Adipose tissue (tissue), 3 donors: Measurements from ENCODE around the gene CSMD2. TPM values are rescaled to one million over a fixed set of nuclear protein-coding genes. Genes with fewer than 3 reads are reported as not detected.

Source experiments
- H3K27ac ChIP-seq: one replicate; pipeline ENCODE4 v1.5.1; 2013; ENCODE audit warnings: low read depth, low read length
- whole genome bisulfite sequencing, 3 donors: extraction: QIAGEN DNeasy Blood & Tissue Kit; methylation state at CpG; one replicate each; pipeline ENCODE4 v1.1.7; 2013; 5-methylcytosine and 5-hydroxymethylcytosine counted together
- polyA plus RNA-seq, 3 donors: library from polyadenylated mRNA; stranded (reverse); fragments of 200-250 nt; gene quantifications; one replicate each; pipeline ENCODE4 v1.2.3, GENCODE V29; 2013
- donor health status: healthy with polysubstance abuse.
- donor health status: Bipolar disorder and iron deficiency.
- donor health status: healthy.

Gene CSMD2
- polyA plus RNA-seq, 3 donors = under 0.01 to 0.21 (median 0.07) TPM

DNA sequence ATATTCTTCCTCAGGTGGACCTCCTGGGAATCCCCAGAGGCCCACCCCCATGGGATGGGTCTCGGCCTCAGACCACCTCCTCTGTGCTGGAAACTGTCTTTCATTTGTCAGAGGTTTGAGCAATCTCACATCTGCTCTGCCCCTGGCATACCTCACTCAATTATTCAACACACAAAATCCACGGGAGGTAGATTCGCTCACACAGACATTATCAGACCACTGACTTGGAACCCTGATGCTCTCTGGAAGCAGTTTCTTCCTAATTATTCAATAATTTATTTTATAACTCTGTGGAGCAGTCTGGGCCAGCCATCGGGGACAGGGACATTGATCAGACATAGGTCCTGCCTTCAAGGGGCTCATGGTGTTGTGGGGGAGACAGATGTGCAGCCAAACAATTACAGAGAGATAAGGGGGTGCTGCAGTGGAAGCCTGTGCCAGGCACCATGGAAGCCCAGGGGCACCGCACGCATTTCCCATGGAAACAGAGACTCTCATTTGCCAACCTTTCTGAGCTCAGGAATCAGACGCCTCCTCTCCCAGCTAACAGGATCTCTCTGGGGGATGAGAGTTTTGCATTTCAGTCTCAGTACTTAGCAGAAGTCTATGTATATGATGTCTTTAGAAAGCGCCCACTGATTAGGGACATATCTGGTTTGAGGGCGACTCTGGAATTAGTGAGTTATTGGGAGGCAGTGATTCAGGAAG, 204.7 kb downstream of the CSMD2 start:
- WGBS, 3 donors = 82 to 87% (median 83%) methylated on average over 9 of the region's 9 CpGs
- no peak overlapping the region for H3K27ac ChIP-seq

DNA sequence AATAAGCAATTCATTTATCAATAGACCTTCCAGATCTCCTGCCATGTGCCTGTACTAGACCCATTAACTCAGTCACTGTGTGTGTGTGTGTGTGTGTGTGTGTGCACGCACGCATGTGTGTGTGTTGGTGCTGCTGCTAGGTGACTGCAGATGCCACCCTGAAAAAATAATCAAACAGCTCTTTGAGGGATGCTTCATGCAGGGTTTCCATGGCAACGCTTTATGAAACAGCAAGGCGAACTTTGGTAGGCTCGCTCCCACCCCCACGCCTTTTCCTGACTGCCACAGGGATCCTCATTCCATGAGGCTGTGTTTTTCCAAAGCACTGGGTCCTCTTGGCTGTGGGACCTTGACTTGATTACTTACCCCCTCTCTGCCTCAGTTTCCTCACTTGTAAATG, 207.2 kb downstream of the CSMD2 start:
- WGBS, 3 donors = 87% methylated on average over 6 of the region's 6 CpGs

DNA sequence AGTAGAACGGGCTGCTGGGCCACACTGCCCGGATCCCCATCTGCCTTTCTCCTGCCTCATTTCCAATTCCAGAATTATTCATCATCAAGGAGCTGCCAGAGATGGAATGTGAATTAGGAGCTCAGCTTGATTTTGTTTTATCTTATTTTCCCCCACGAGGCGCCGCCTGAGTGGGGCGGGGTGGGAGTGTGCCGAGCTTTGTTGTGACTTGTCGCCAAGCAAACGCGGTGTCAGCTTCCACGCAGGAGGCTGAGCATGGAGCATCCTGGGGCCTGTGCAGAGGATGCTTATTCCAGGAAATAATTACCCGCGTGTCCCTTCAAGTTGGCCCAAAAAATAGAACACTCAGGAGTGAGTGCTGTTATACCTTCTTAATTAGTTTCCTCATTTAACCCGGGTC, 209.9 kb downstream of the CSMD2 start:
- WGBS, 3 donors = 74 to 81% (median 75%) methylated on average over 14 of the region's 14 CpGs
- no peak overlapping the region for H3K27ac ChIP-seq

More for the DNA sequence above, 207.2 kb downstream of the CSMD2 start:
- H3K27ac ChIP-seq = no peak overlapping the region

DNA sequence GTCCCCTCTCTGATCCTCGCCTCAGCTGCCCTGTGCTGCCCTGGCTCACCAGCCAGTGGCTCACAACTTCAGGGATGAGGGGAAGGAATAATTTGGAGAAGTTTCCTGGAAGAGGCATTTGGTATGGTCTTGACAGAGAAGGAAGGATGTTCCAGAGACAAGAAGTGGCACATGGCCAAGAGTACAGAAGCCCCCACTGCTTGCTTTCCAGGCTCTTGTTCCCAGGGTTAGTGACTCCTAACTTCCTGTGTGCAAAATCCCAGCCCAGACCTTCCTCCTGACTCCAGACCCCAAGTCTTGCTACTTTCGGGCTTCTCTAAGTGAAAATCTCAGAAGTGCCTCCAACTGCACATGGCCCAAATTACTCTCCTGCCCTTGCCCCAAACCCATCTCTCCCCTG, 215.5 kb downstream of the CSMD2 start:
- 68 to 81% (median 70%) methylated on average over 2 of the region's 2 CpGs for WGBS, 3 donors
- no peak overlapping the region for H3K27ac ChIP-seq

DNA sequence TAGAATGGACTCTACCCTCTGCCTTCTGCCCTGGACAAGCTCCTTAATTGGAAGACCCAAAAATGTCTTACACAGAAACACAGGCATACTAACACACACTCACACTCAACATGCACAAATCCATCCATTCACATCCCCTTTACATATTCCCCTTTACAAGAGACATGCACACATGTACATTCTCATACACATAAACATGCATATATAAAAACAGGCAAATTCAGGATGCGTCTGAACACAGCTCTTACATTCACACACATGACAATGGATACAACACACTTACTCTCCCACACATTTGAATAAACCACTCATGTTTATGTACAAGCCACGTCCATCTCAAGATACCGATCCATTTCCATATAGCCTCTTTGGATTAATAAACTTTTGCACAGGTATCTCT, 216.7 kb downstream of the CSMD2 start:
- no peak overlapping the region for H3K27ac ChIP-seq
- 87 to 92% (median 91%) methylated on average over 3 of the region's 3 CpGs for WGBS, 3 donors

DNA sequence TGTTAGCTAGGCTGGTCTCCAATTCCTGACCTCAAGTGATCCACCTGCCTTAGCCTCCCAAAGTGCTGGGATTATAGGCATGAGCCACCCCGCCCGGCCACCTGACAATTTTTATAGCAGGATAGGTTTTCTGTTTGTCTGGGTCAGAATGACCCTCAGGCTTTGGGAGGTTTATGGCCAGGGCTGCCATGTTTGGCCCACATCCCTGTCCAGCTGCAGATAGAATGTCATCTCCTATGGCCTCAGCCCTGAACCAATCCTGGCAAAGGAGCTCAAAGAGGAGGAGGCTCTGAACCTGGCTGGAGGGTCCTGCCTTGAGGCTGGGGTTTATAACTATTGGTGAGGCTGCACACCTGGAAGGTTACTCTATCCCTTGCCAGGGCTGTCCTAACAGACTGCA, 218.2 kb downstream of the CSMD2 start:
- no peak overlapping the region for H3K27ac ChIP-seq
- WGBS, 3 donors = 82 to 100% (median 97%) methylated on average over 2 of the region's 2 CpGs

DNA sequence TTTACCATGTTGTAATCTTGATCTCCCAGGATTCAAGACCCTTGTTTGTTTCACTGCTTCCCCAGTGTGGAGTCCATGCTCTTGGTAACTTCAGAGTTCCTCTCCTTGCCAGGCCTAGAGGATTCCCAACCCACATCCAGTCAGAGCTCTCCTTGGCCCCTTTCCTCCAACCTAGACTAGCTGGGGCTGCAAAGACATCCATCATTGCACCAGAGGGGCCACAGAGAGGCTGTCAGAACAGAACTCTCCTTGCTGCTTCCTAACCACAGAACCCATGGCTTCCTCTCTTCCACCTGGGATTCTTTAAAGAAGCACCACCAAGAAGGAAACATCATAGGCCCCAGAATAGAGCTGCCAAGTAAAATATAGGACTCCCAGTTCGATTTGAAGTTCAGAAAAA, 220.2 kb downstream of the CSMD2 start:
- WGBS, 3 donors = 30 to 53% (median 32%) methylated on average over 1 of the region's 1 CpG
- no peak overlapping the region for H3K27ac ChIP-seq

DNA sequence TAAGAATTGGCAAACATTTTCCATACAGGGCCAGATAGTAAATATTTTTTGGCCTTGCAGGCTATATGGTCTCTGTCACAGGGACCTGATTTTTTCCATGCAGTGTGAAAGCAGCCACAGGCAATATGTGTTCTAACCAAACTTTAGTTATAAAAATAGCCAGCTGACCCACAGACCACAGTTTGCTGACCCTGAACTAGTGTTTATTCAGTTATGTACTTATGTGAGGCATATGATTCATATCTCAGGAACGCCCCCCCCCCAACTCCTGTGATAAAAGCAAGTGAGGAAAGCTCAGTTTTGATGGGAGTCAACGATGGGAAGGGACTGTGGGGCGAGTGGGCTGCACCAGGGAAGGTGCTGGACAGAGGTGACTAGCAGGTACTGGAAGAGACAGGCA, 221.1 kb downstream of the CSMD2 start:
- no peak overlapping the region for H3K27ac ChIP-seq
- WGBS, 3 donors = 30 to 65% (median 56%) methylated on average over 3 of the region's 3 CpGs

DNA sequence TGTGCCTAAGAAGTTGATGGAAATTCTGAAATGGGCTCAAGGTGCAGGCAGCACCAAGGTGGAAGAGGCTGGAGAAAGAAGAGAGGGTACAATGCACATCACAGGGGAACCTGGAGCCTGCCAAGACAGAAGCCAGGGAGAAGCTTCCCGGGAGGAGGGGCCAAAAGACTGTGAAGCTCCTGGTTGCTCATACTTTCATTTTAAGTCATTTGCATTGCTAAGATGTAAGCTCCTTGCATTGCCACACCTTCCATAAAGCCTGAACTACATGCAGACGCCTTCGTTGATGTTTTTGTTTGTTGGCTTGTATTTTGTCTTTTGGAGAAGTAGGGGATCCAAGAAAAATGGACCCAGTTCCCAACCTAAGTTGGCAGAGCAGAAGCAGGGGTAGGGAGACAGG, 232.2 kb downstream of the CSMD2 start:
- H3K27ac ChIP-seq = no peak overlapping the region
- 72 to 85% (median 80%) methylated on average over 3 of the region's 3 CpGs for WGBS, 3 donors

DNA sequence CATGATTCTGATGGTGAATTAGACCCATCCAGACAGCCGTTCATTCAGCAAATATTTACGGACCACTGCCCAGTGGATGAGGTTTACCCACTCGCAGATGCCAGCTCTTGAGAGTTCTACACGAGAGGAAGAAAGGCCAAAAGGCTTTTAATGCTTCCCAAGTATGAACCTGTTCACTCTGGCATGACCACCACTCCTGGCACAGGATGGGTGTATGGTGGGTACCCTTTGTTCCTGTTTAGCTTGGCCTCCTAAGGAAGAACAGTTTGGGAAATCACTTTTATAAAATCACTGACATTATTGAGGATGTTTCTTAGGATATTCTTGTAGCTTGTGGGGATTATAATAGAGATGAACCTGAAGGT, 233.9 kb downstream of the CSMD2 start:
- no peak overlapping the region for H3K27ac ChIP-seq
- WGBS, 3 donors = 66 to 80% (median 80%) methylated on average over 4 of the region's 4 CpGs

DNA sequence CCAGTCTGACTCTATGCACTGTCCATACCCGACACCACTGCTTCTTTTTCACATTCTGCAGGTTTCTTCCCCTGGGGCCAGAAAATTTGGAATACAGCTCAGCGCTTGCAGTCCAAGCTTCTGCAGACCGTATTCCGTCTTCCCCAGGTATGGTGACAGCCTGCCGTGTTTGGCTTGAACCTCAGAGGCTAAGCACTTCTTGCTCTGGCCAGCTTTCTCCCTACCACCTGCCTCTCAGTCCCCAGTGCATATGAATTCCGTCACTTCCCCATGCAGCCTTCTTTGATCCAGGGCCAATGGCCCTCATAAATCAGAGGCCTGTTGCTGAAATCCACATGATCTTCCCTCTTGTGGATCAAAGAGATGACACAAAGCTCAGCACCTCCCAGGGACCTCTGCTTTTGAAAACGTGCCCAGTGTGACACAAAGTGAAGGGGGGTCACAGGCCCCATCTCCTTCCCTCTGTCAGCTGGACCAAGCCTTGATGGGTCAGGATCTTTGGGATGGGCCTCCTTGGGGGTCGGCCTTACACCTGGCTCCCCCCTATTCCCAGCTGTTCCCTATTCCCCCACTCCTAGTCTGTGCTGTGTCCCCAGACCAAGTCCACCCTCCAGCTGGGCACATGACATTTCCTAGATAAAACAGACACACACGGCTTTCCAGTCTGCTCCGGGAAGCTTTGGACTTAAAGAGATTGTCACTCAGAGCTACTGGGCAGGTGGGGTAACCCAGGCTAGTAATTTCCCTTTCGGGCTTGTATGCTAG, 234.5 kb downstream of the CSMD2 start:
- H3K27ac ChIP-seq = no peak overlapping the region
- 70 to 74% (median 73%) methylated on average over 11 of the region's 11 CpGs for WGBS, 3 donors

DNA sequence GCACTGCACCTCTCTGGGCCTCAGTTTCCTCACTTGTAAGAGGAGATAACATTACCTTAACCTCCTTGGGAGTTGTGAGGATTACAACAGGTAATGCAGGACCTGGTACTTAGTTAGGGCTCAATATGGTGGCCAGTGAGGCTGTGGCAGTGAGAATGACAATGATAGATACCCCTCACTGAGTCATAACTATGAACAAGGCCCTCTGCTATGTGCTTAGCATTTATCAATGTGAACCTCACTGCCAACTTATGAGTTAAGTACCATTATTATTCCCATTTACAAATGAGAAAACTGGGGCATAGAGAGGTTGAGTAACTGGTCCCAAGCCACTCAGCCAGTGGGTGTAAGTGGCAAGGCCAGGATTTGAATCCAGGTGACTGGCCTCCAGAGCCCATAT, 236.8 kb downstream of the CSMD2 start:
- H3K27ac ChIP-seq = no peak overlapping the region

DNA sequence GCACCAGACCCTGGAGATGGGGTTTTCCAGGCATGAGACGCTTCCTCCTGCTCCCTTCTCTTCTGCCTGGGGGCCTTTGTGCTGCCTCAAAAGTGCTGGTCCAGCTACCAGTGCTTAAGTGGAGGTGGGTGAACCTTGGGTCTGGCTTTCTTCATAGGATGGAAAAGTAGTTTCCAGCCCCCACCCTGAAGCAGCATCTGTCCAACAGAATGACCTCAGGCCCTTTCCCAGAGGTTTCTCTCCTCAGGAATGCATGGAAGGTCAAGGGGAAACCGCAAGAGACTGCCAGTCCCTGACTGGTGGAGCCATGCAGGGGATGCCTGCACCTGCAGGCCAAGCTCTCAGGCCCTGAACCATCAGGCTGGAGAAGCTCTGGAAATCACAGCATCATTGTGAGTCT, 237.3 kb downstream of the CSMD2 start:
- no peak overlapping the region for H3K27ac ChIP-seq
- 73 to 75% (median 74%) methylated on average over 2 of the region's 2 CpGs for WGBS, 3 donors

DNA sequence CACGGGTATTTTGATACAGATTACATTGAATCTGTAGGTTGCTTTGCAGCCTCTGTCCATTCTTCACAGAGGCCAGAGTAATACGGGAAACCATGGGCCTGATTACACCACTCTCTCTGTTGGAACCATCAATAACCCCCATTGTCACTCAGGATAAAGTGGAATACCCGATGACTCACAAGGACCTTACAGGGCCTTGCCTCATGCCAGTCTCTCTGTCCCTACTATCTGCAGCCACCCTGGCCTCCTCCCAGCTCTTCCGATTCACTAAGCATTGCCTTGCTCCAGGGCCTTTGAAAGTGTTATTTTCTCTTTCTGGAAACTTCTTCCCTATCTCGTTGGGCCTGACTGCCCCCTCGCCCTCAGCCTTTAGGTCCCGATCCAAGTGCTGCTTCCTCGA, 239.4 kb downstream of the CSMD2 start:
- 82 to 90% (median 86%) methylated on average over 8 of the region's 8 CpGs for WGBS, 3 donors
- H3K27ac ChIP-seq = no peak overlapping the region

DNA sequence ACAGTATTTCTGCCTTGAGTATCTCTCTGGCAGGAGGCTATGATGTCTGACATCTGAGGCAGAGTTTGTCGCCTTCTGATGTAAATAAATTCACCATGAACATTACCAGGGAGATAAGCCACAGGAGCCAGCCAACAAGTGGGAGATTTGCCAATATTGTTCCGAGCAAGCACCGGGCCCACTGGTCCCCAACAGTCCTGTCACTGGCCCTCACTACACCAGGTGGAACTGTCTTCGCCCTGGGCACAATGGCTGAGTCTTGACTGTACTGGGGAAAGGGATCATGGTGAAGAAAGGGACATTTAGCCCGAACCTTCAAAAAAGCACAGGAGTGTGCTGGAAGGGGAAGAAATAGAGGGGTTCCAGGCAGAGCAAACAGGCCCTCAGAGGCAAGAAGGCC, 243.7 kb downstream of the CSMD2 start:
- WGBS, 3 donors = 75 to 92% (median 78%) methylated on average over 5 of the region's 5 CpGs

DNA sequence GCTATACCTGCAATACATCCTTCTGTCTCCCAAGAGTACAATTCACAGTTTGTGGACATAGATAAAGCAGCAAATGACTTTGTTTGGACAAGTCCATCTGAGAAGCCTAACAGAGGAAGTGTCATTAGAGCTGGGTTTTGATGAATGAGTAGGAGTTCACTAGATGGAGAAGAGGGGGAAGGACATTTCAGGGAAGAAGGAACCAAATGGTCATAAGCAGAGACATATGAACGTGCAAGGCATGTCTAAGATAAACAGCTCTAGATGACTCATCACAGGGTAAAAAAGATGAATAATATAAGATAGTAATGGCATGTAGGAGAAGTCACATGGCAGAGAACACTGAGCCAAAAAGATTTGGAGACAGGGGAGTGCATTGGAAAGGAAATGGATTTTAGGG, 246.7 kb downstream of the CSMD2 start:
- no peak overlapping the region for H3K27ac ChIP-seq
- WGBS, 3 donors = 21 to 31% (median 25%) methylated on average over 1 of the region's 1 CpG

More for the DNA sequence above, 243.7 kb downstream of the CSMD2 start:
- no peak overlapping the region for H3K27ac ChIP-seq

DNA sequence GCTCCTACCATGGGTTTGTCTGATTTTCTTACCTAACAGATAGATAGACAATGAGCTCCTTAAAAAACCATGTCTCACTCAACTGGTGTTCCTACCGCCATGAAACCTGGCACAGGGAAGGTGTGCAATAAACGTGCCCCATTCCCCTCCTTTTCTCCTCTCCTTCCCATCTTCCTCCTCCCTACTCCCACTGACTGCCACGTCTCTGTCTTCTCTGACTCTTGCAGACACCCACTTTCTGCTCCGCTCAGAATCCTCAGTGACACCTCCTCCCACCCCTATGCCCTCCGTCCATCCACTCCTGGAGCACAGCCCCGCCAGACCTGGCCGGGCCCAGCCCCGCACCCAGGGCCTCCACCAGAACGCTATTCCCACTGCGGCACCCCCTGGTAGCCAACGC, 248.2 kb downstream of the CSMD2 start:
- H3K27ac ChIP-seq = no peak overlapping the region
- WGBS, 3 donors = 72 to 89% (median 89%) methylated on average over 11 of the region's 11 CpGs

DNA sequence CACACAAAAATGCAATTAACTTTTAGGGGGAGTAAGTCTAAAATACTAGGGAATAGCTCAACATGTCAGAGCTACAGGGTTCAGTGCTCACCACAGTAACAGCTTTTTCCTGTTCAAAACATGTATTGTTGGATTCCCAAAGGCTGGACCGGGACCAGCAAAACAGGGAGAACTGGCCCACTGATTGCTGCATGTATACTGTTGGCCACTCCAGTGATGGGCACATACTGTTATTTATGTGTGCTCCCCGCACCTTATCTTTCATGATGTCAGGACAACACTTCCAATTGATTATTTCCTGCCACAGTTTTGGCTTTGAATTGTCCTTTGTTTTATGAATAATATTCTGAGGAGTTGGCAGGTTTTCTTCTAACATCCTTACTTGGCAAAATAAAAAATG, 250.5 kb downstream of the CSMD2 start:
- H3K27ac ChIP-seq = no peak overlapping the region
- WGBS, 3 donors = 40 to 53% (median 48%) methylated on average over 2 of the region's 2 CpGs

DNA sequence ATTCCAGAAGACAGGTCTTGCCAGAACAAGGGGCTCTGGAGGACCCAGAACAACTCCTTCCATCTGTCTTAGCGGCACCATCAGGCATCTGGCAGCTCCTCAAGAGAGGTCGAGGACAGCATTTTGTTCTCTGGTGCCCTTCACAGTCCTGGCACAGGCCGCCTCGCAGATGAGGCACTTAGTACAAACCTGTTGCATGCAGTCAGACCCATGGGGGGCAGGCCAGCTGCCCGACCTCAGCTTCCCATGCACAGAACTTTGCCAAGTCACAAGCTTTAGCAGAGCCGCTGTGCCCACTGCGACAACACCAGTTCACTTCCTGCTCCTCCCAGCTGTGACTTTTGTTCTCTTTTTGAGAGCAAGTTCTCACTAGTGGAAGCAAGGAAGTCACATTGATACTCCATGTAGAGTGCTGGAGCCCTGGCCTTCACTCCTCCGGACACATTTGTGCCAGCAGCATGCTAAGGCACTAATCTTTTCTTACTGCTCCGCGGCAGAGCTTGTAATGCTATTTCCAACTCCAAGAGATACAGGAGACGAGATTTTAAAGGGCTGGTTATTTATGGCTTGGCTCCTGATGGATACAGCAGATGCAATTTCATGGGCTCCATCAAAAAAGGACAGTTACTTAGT, 256.6 kb downstream of the CSMD2 start:
- H3K27ac ChIP-seq = no peak overlapping the region
- WGBS, 3 donors = 75 to 78% (median 75%) methylated on average over 11 of the region's 11 CpGs

DNA sequence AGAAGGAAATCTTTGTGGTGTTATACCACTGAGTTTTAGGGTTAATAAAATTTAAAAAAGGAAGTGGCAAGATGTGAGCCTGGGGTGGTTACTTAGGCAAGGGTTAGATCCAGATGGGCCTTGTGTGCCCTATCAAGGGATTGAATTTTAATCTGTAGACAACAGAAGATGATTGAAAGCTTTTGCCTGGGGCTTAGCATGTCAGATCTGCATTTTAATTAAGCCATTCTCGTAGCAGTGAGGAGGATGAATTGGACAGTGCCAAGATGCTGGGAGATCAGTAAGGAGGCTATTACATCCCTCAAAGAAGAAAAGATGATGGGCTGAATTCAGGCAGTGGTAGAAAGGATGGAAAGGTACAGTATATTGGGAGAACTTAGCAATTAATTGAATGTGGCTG, 258.9 kb downstream of the CSMD2 start:
- WGBS, 3 donors = 68 to 77% (median 71%) methylated on average over 1 of the region's 1 CpG
- no peak overlapping the region for H3K27ac ChIP-seq
